PC-3 (cell line): Measurements from ENCODE around the gene TUBGCP3. TPM values are rescaled to one million over a fixed set of nuclear protein-coding genes. Genes with fewer than 3 reads are reported as not detected.

Experiments used
- ATAC-seq: fragments of 200-7000 bp; cut with Tn5 transposase; 2 replicates; pipeline ENCODE4 v1.9.1; 2020; ENCODE audit warnings: mild to moderate bottlenecking, moderate library complexity
- BruUV-seq: library from RNA; stranded (reverse); fragments of 400-500 nt; replicated peaks from 2 replicates; lab custom pipeline; 2021; lab: Mats Ljungman, UMichigan
- CTCF ChIA-PET: fragments of 300-600 bp; sonication (Branson Sonifier 250); formaldehyde crosslinking; loops from one replicate; lab custom pipeline; 2022; ENCODE audit warnings: antibody characterized with exemption; lab: Charles Lee
- POLR2A ChIA-PET: fragments of 300-600 bp; sonication (Branson Sonifier 250); formaldehyde crosslinking; loops from one replicate; lab custom pipeline; 2022; ENCODE audit warnings: antibody characterized with exemption; ENCODE audit not compliant: unreplicated experiment; lab: Charles Lee
- DNase-seq: peaks from one replicate; pipeline ENCODE4 v3.0.0-alpha.2; 2015
- H2AFZ ChIP-seq: fragments of 300-600 bp; sonication (generic); 2 replicates; pipeline ENCODE4 v1.6.0; 2016; ENCODE audit warnings: antibody characterized with exemption, low read length
- H3F3A ChIP-seq: fragments of 300-600 bp; sonication (generic); one replicate; pipeline ENCODE4 v1.6.0; 2017; ENCODE audit warnings: antibody characterized with exemption, low read length, control low read depth, mild to moderate bottlenecking; ENCODE audit not compliant: unreplicated experiment
- H3K27ac ChIP-seq: fragments of 300-600 bp; sonication (generic); 2 replicates; pipeline ENCODE4 v1.5.1; 2016; ENCODE audit warnings: mild to moderate bottlenecking, low read length
- H3K27me3 ChIP-seq: fragments of 300-600 bp; sonication (generic); 2 replicates; pipeline ENCODE4 v1.6.1; 2016; ENCODE audit warnings: low read length, mixed read lengths
- H3K36me3 ChIP-seq: fragments of 300-600 bp; sonication (generic); 2 replicates; pipeline ENCODE4 v1.6.1; 2016; ENCODE audit warnings: low read depth, mixed run types, low read length, mixed read lengths
- H3K4me1 ChIP-seq: fragments of 300-600 bp; sonication (generic); 2 replicates; pipeline ENCODE4 v1.5.1; 2016; ENCODE audit warnings: low read length; ENCODE audit not compliant: insufficient read depth
- H3K4me2 ChIP-seq: fragments of 300-600 bp; sonication (generic); 2 replicates; pipeline ENCODE4 v1.6.0; 2016; ENCODE audit warnings: low read length
- H3K4me3 ChIP-seq: fragments of 300-600 bp; sonication (generic); 2 replicates; pipeline ENCODE4 v1.5.1; 2016; ENCODE audit warnings: mild to moderate bottlenecking, low read length, mixed read lengths
- H3K79me2 ChIP-seq: fragments of 300-600 bp; sonication (generic); 2 replicates; pipeline ENCODE4 v1.6.1; 2017; ENCODE audit warnings: low read length, mixed read lengths
- H3K9ac ChIP-seq: fragments of 300-600 bp; sonication (generic); 2 replicates; pipeline ENCODE4 v1.6.0; 2016; ENCODE audit warnings: mild to moderate bottlenecking, low read length
- H3K9me2 ChIP-seq: fragments of 300-600 bp; sonication (generic); replicated peaks from 2 replicates; pipeline ENCODE4 v1.6.1; 2016; ENCODE audit warnings: mixed run types, low read length, mixed read lengths
- H3K9me3 ChIP-seq: fragments of 300-600 bp; sonication (generic); 2 replicates; pipeline ENCODE4 v1.6.1; 2016; ENCODE audit warnings: low read length, mixed read lengths
- H4K20me1 ChIP-seq: fragments of 300-600 bp; sonication (generic); 2 replicates; pipeline ENCODE4 v1.6.1; 2016; ENCODE audit warnings: low read length, mixed read lengths
- EZH2 ChIP-seq: fragments of 300-600 bp; sonication (generic); IDR thresholded peaks from one replicate; pipeline ENCODE4 v1.6.1; 2017; ENCODE audit warnings: antibody characterized with exemption, mild to moderate bottlenecking, low read length; ENCODE audit not compliant: unreplicated experiment
- EZH2phosphoT487 ChIP-seq: fragments of 300-600 bp; sonication (generic); IDR thresholded peaks from 2 replicates; pipeline ENCODE4 v1.6.1; 2018; ENCODE audit warnings: mild to moderate bottlenecking, antibody characterized with exemption, low read length, borderline replicate concordance
- intact Hi-C: fragments of 100-400 bp; cut with micrococcal nuclease; formaldehyde crosslinking; loops from 2 replicates; pipeline ENCODE4 v1.9.0; 2023
- total RNA-seq: library from RNA; depleted of rRNA; stranded (reverse); fragments of >200 nt; gene quantifications from 2 replicates; pipeline ENCODE4 v1.2.3, GENCODE V29; 2014
- TF ChIP-seq, protein P1 (sequence below): fragments of 300-600 bp; sonication (generic); conservative IDR thresholded peaks from 2 replicates; pipeline ENCODE4 v1.5.1; 2017; ENCODE audit warnings: antibody characterized with exemption, low read depth, mild to moderate bottlenecking, low read length

The TUBGCP3 gene
- total RNA-seq, 1 experiment from 2014 or later, result 25.8 TPM

DNA sequence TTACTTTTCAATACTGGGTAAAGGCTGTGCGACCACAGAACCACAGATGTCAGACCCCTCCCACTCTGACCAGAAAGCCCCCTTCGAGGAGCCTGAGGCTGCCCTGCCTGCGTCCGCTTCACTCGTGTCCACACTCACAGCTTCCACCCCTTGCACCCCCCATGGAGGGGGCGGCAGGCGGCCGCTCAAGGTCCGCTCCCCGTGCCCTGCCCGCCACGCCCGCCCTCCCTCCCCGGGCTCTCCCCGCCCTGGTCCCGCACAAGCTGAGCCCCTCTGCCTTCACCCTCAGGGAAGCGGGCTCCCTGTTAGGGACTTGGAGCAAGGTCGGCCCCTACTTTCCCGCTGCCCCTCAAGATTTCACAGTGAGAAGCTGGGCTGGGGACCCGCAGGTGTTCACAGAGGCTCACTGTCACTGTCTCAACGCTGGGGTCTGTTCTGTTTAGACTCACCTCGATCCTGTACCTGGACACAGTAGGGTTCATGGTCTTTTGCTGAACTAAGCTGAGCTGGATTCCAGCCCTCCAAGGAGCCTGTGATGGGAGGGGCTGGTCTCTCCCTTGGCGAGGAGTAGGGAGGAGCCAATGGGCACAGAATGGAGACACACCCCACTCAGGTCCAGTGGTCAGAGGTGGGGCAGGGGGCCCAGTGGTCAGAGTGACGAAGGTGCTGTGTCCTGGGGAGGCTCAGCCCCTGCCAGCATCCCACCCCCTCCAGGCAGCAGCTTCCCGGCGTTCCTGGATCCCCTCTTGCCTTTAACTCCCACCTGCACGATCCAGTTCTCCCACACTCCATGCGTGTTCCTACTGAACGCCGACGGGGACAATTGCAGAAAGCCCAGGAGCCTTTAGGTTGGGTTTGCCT lies 142.3 kb downstream of the TUBGCP3 start:
- POLR2A ChIA-PET, result no interaction called here

GRCh38 chr13:112444416-112445399 lies 143.2 kb downstream of the TUBGCP3 start:
- CTCF ChIA-PET, result interaction anchor here (0.7 to 1.8 kb wide), 2 partner anchors 940 to 970 kb away, joined by 3 to 7 read pairs; no protein-coding TSS in a partner anchor

More for the DNA sequence above, 142.3 kb downstream of the TUBGCP3 start:
- Histone ChIP-seq H4K20me1 (no peaks in the 10 kb centered on the region), H2AFZ (no peak overlapping the region), H3K9me3 (no peaks in the 10 kb centered on the region), H3K36me3 (no peaks in the 10 kb centered on the region), H3K9me2 (no peaks in the 10 kb centered on the region), H3K27me3 (peaks cover 23% of the 10 kb centered on the region), H3K4me2 (no peak overlapping the region), H3K9ac (no peak overlapping the region), H3K27ac (no peak overlapping the region), H3F3A (no peaks in the 10 kb centered on the region), H3K4me1 (no peaks in the 10 kb centered on the region), H3K4me3 (no peak overlapping the region), H3K79me2 (no peaks in the 10 kb centered on the region)
- CTCF ChIA-PET, result no interaction called here
- no peak for DNase-seq
- no TSS peak for BruUV-seq
- TF ChIP-seq EZH2, result no peak
- no peak for TF ChIP-seq EZH2phosphoT487
- TF ChIP-seq, protein P1, sequence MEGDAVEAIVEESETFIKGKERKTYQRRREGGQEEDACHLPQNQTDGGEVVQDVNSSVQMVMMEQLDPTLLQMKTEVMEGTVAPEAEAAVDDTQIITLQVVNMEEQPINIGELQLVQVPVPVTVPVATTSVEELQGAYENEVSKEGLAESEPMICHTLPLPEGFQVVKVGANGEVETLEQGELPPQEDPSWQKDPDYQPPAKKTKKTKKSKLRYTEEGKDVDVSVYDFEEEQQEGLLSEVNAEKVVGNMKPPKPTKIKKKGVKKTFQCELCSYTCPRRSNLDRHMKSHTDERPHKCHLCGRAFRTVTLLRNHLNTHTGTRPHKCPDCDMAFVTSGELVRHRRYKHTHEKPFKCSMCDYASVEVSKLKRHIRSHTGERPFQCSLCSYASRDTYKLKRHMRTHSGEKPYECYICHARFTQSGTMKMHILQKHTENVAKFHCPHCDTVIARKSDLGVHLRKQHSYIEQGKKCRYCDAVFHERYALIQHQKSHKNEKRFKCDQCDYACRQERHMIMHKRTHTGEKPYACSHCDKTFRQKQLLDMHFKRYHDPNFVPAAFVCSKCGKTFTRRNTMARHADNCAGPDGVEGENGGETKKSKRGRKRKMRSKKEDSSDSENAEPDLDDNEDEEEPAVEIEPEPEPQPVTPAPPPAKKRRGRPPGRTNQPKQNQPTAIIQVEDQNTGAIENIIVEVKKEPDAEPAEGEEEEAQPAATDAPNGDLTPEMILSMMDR, result no peak
- intact Hi-C loops, result loop anchor here (2.0 kb wide), 1 partner anchor 161 kb away; no protein-coding TSS in a partner anchor
- ATAC-seq, result no peak

More at GRCh38 chr13:112444416-112445399, 143.2 kb downstream of the TUBGCP3 start:
- no peak for TF ChIP-seq EZH2
- TF ChIP-seq, protein P1, result no peak
- TF ChIP-seq EZH2phosphoT487, result no peak
- H3K4me1 ChIP-seq, result no peaks in the 10 kb centered on the region
- BruUV-seq, result no TSS peak
- POLR2A ChIA-PET, result no interaction called here
- no peaks in the 10 kb centered on the region for H3K36me3 ChIP-seq
- no peak overlapping the region for H3K4me2 ChIP-seq
- no peaks in the 10 kb centered on the region for H3K9me2 ChIP-seq
- no peak for DNase-seq
- H3K27me3 ChIP-seq, result peaks cover 28% of the 10 kb centered on the region
- H2AFZ ChIP-seq, result no peak overlapping the region
- H3K79me2 ChIP-seq, result no peaks in the 10 kb centered on the region
- ATAC-seq, result peak; percentile 39; the same call in 1 of the 2 replicates
- H4K20me1 ChIP-seq, result no peaks in the 10 kb centered on the region
- no peak overlapping the region for H3K9ac ChIP-seq
- H3F3A ChIP-seq, result no peaks in the 10 kb centered on the region
- H3K27ac ChIP-seq, result no peak overlapping the region
- intact Hi-C loops, result loop anchor here (1.0 to 2.0 kb wide), 2 partner anchors 162 to 970 kb away; no protein-coding TSS in a partner anchor
- H3K4me3 ChIP-seq, result no peak overlapping the region
- H3K9me3 ChIP-seq, result no peaks in the 10 kb centered on the region
